ENCODE measurements around the gene CLCN4. TPM values are rescaled to one million over a fixed set of nuclear protein-coding genes. Genes with fewer than 3 reads are reported as not detected.

Gene CLCN4
- total RNA-seq, 1 experiment from 2014 or later = 4.3 TPM

Other genes starting within 250 kb of the CLCN4 start
- 0.52 TPM in 1 of 2 replicates, not detected in the other for gene CLDN34, start 189.6 kb upstream of the CLCN4 start, total RNA-seq (2014; rRNA removed; shearing (Covaris generic))

All from H7 (cell line).